K562 (cell line): ENCODE measurements around the gene KRTAP9-4. TPM values are rescaled to one million over a fixed set of nuclear protein-coding genes. Genes with fewer than 3 reads are reported as not detected.

ENCODE experiments used
- ATAC-seq: fragments of 200-7000 bp; cut with Tn5 transposase; 3 replicates; pipeline ENCODE4 v1.9.1; 2020; ENCODE audit warnings: moderate library complexity
- BruUV-seq: library from RNA; stranded (reverse); fragments of 400-500 nt; replicated peaks from 2 replicates; lab custom pipeline; 2021; lab: Mats Ljungman, UMichigan
- CTCF ChIA-PET: fragments of 300-600 bp; formaldehyde crosslinking; extraction: SDS; loops from one replicate; lab custom pipeline; 2021; ENCODE audit warnings: low intra/inter-chr PET ratio; lab: Yijun Ruan, JAX
- POLR2A ChIA-PET: fragments of 300-600, 350-650 bp; sonication (Branson Sonifier 250); formaldehyde crosslinking; extraction: SDS; loops from one replicate; lab custom pipeline; 2021; ENCODE audit warnings: antibody characterized with exemption, inconsistent platforms; lab: Yijun Ruan, JAX
- DNase-seq, 4 experiments: peaks; one replicate each; pipeline versions ENCODE4 v3.0.0 to v3.0.0-alpha.2; 2011 to 2018; ENCODE audit warnings: low spot score in 3 of 4, mixed read lengths in 3 of 4; ENCODE audit errors: extremely low read depth in 1 of 4
- FAIRE-seq: peaks from 2 replicates; lab custom pipeline; 2011; peaks lifted over from hg19 to GRCh38; lab: Jason Lieb, UNC
- H2AFZ ChIP-seq: 2 replicates; pipeline ENCODE4 v1.6.0; 2011; ENCODE audit warnings: low read depth, low read length, control low read depth, inconsistent platforms
- H3K27ac ChIP-seq: fragments of 200-600 bp; 3 replicates; pipeline ENCODE4 v1.8.0; 2011; ENCODE audit warnings: low read depth, mild to moderate bottlenecking, control low read depth, inconsistent platforms, low read length, moderate library complexity, mixed read lengths; ENCODE audit errors: extremely low read depth
- H3K27me3 ChIP-seq, 2 experiments: fragments of 300-600 bp in 1 of 2; 2 replicates in 1 of 2; 3 replicates in 1 of 2; pipeline versions ENCODE4 v1.6.0 to v1.8.0; 2011; ENCODE audit warnings: inconsistent platforms in 2 of 2, low read length in 2 of 2, mild to moderate bottlenecking in 1 of 2, mixed read lengths in 1 of 2, moderate library complexity in 1 of 2; ENCODE audit not compliant: control insufficient read depth in 2 of 2, insufficient read depth in 2 of 2
- H3K36me3 ChIP-seq: fragments of 300-600 bp; 3 replicates; pipeline ENCODE4 v1.8.0; 2011; ENCODE audit warnings: mild to moderate bottlenecking, low read length, inconsistent platforms; ENCODE audit not compliant: control insufficient read depth, insufficient read depth
- H3K4me1 ChIP-seq, 2 experiments: fragments of 200-600 bp in 1 of 2; replicated peaks in 1 of 2; 2 replicates in 1 of 2; 3 replicates in 1 of 2; pipeline versions ENCODE4 v1.5.1 to v1.8.0; 2011; ENCODE audit warnings: inconsistent platforms in 2 of 2, low read length in 2 of 2, mild to moderate bottlenecking in 1 of 2, mixed read lengths in 1 of 2, moderate library complexity in 1 of 2; ENCODE audit not compliant: control insufficient read depth in 2 of 2, insufficient read depth in 2 of 2
- H3K4me2 ChIP-seq: 2 replicates; pipeline ENCODE4 v1.6.1; 2011; ENCODE audit warnings: low read length, control low read depth, inconsistent platforms, mixed read lengths; ENCODE audit not compliant: insufficient read depth
- H3K4me3 ChIP-seq: fragments of 200-600 bp; sonication (generic), shearing (Covaris generic); 2 replicates; pipeline ENCODE4 v1.5.1; 2016; ENCODE audit warnings: control low read depth, inconsistent platforms
- H3K79me2 ChIP-seq: fragments of 200-600 bp; 3 replicates; pipeline ENCODE4 v1.8.0; 2011; ENCODE audit warnings: low read length, inconsistent platforms; ENCODE audit not compliant: control insufficient read depth, insufficient read depth
- H3K9ac ChIP-seq, 2 experiments: 2 replicates each; pipeline versions ENCODE4 v1.6.0 to v1.6.1; 2011; ENCODE audit warnings: low read depth in 2 of 2, low read length in 2 of 2, control low read depth in 1 of 2, inconsistent platforms in 1 of 2, mild to moderate bottlenecking in 1 of 2, mixed read lengths in 1 of 2; ENCODE audit not compliant: insufficient read depth in 1 of 2
- H3K9me1 ChIP-seq: one replicate; pipeline ENCODE4 v1.6.0; 2011; ENCODE audit warnings: inconsistent platforms, mild to moderate bottlenecking, low read length, moderate library complexity; ENCODE audit not compliant: control insufficient read depth, insufficient read depth
- H3K9me3 ChIP-seq: replicated peaks from 2 replicates; pipeline ENCODE4 v1.5.1; 2011; ENCODE audit warnings: low read depth, low read length, inconsistent platforms; ENCODE audit not compliant: control insufficient read depth, insufficient read depth
- H4K20me1 ChIP-seq: replicated peaks from 2 replicates; pipeline ENCODE4 v1.6.1; 2011; ENCODE audit warnings: low read length, inconsistent platforms, mixed read lengths; ENCODE audit not compliant: control insufficient read depth, insufficient read depth
- ARHGAP35 ChIP-seq: fragments of 450-650 bp; IDR thresholded peaks from 2 replicates; pipeline ENCODE4 v1.6.1; 2018; ENCODE audit not compliant: partially characterized antibody
- ATF4 ChIP-seq: fragments of 450-650 bp; formaldehyde crosslinking; IDR thresholded peaks from 2 replicates; pipeline ENCODE4 v1.4.0; 2022; ENCODE audit warnings: mild to moderate bottlenecking, moderate library complexity
- BRCA1 ChIP-seq, 2 experiments: fragments of 450-650 bp in 1 of 2; sonication (generic) in 1 of 2; formaldehyde crosslinking in 1 of 2; IDR thresholded peaks; 2 replicates each; pipeline versions ENCODE4 v1.5.0 to v1.6.1; 2017 to 2020; ENCODE audit warnings: mild to moderate bottlenecking in 1 of 2, missing genetic modification reagents in 1 of 2
- BRF2 ChIP-seq: IDR thresholded peaks from 3 replicates; pipeline ENCODE4 v1.6.1; 2011; ENCODE audit warnings: borderline replicate concordance, mild to moderate bottlenecking; ENCODE audit not compliant: insufficient read length, insufficient read depth
- CCAR2 ChIP-seq: fragments of 200-400 bp; formaldehyde crosslinking; IDR thresholded peaks from 2 replicates; pipeline ENCODE4 v1.6.1; 2017; ENCODE audit warnings: mild to moderate bottlenecking, low read depth, low read length
- E4F1 ChIP-seq: fragments of 250-450 bp; sonication (Bioruptor Pico); IDR thresholded peaks from 2 replicates; pipeline ENCODE4 v1.5.0; 2021; ENCODE audit warnings: mild to moderate bottlenecking, borderline replicate concordance
- GTF2A2 ChIP-seq: IDR thresholded peaks from 2 replicates; pipeline ENCODE4 v1.6.1; 2016; ENCODE audit warnings: mild to moderate bottlenecking, missing genetic modification characterization, missing compliant biosample characterization
- HCFC1 ChIP-seq: IDR thresholded peaks from 2 replicates; pipeline ENCODE4 v1.6.1; 2012; ENCODE audit warnings: low read depth, low read length, improper control_type of control experiment
- KDM4B ChIP-seq, 2 experiments: fragments of 450-650 bp in 1 of 2; sonication (generic) in 1 of 2; IDR thresholded peaks; 2 replicates each; pipeline ENCODE4 v1.6.1; 2016 to 2017; ENCODE audit warnings: borderline replicate concordance in 2 of 2, antibody characterized with exemption in 1 of 2, low read depth in 1 of 2, mild to moderate bottlenecking in 1 of 2
- MAFK ChIP-seq: IDR thresholded peaks from 2 replicates; pipeline ENCODE4 v1.6.1; 2011; ENCODE audit warnings: low read length, improper control_type of control experiment
- POU5F1 ChIP-seq: fragments of 150-350 bp; IDR thresholded peaks from 2 replicates; pipeline ENCODE4 v1.6.1; 2014; ENCODE audit warnings: borderline replicate concordance, low read length, low read depth, mild to moderate bottlenecking; ENCODE audit not compliant: partially characterized antibody
- PRMT5 ChIP-seq: sonication (generic); formaldehyde crosslinking; IDR thresholded peaks from 2 replicates; pipeline ENCODE4 v1.5.0; 2020; ENCODE audit warnings: missing genetic modification reagents
- SMARCC2 ChIP-seq: fragments of 450-650 bp; IDR thresholded peaks from 2 replicates; pipeline ENCODE4 v1.6.1; 2017; ENCODE audit warnings: antibody characterized with exemption, moderate library complexity, mild to moderate bottlenecking, low read depth
- SP1 ChIP-seq: sonication (generic); formaldehyde crosslinking; IDR thresholded peaks from 2 replicates; pipeline ENCODE4 v1.8.1; 2022; ENCODE audit warnings: mild to moderate bottlenecking, missing genetic modification reagents
- STAT5B ChIP-seq: fragments of 250-450 bp; sonication (Bioruptor Pico); IDR thresholded peaks from 2 replicates; pipeline ENCODE4 v1.8.0; 2021; ENCODE audit warnings: mild to moderate bottlenecking, inconsistent platforms
- WHSC1 ChIP-seq: IDR thresholded peaks from one replicate; pipeline ENCODE4 v1.6.1; 2012; ENCODE audit warnings: low read length, control low read depth, inconsistent platforms
- ZNF165 ChIP-seq: fragments of 250-450 bp; sonication (Bioruptor Pico); IDR thresholded peaks from 2 replicates; pipeline ENCODE4 v1.4.0; 2020; ENCODE audit warnings: borderline replicate concordance
- ZNF174 ChIP-seq: fragments of 250-450 bp; sonication (Bioruptor Pico); IDR thresholded peaks from 2 replicates; pipeline ENCODE4 v1.4.0; 2020; ENCODE audit warnings: mild to moderate bottlenecking
- ZNF551 ChIP-seq: fragments of 250-450 bp; sonication (Bioruptor Pico); IDR thresholded peaks from 2 replicates; pipeline ENCODE4 v1.5.0; 2021; ENCODE audit warnings: mild to moderate bottlenecking, moderate library complexity
- WGBS: fragments of 100-300 bp; shearing (Covaris generic); methylation state at CpG from one replicate; pipeline ENCODE4 v1.1.6; 2016; ENCODE audit warnings: low coverage, mixed read lengths; ENCODE audit not compliant: insufficient coverage; ENCODE audit errors: missing lambda C conversion rate; 5-methylcytosine and 5-hydroxymethylcytosine counted together
- in situ Hi-C: fragments of 300-500 bp; cut with MboI; formaldehyde crosslinking; loops from 4 replicates; pipeline ENCODE4 v1.15.0; 2018; ENCODE audit warnings: inconsistent platforms, mixed read lengths
- intact Hi-C: fragments of 100-400 bp; cut with micrococcal nuclease; formaldehyde crosslinking; loops from 2 replicates; pipeline ENCODE4 v1.14.2; 2022
- polyA plus RNA-seq, 8 experiments: library from polyadenylated mRNA; depleted of rRNA in 4 of 8; stranded (reverse) in 5 of 8; unstranded in 3 of 8; fragments of >200 nt; fragmentation: Nextera tagmentation in 2 of 8; fragmentation: Illumina TruSeq in 1 of 8; extraction: Ambion mirVana in 2 of 8; extraction: Trizol in 1 of 8; gene quantifications; 2 replicates each; pipeline versions ENCODE4 v1.2.1 to v1.2.3, GENCODE V29; 2011 to 2014; ENCODE audit warnings: inconsistent platforms in 1 of 8, missing spikeins in 1 of 8
- total RNA-seq, 7 experiments: library from RNA; depleted of rRNA in 6 of 7; stranded (reverse); fragments of >200 nt in 6 of 7; fragmentation: Illumina TruSeq in 2 of 7; extraction: Trizol in 2 of 7; gene quantifications; 2 replicates each; pipeline versions ENCODE4 v1.2.1 to v1.2.3, GENCODE V29; 2011 to 2021; ENCODE audit warnings: low replicate concordance in 1 of 7

The KRTAP9-4 gene
- total and polyA plus RNA-seq, 9 of the 15 experiments (the other 6 are each of a cell fraction or from before 2014, with no cell fraction given) = not detected

- Histone ChIP-seq H3K79me2 (no peaks in the 10 kb centered on the region), H3K4me1 (no peaks in the 10 kb centered on the region), H2AFZ (no peak overlapping the region), H3K9ac (no peak overlapping the region), H4K20me1 (no peaks in the 10 kb centered on the region), H3K4me2 (no peak overlapping the region), H3K4me3 (no peak overlapping the region), H3K27ac (no peak overlapping the region), H3K36me3 (no peaks in the 10 kb centered on the region), H3K9me3 (no peaks in the 10 kb centered on the region), H3K9me1 (no peaks in the 10 kb centered on the region), H3K27me3 (no peaks in the 10 kb centered on the region)
- DNase-seq (peak in 2 of 4 experiments; percentile 1), ATAC-seq (no peak), FAIRE-seq (no peak)
- POLR2A ChIA-PET = no interaction called here
- 0% methylated on average over 1 of the region's 2 CpGs for WGBS
- intact Hi-C loops (no loop called here), in situ Hi-C loops (no loop called here)
- TF ChIP-seq ZNF551 (CRISPR knock-in tag) (no peak), WHSC1 (no peak), ATF4 (no peak), HCFC1 (no peak), SP1 (CRISPR knock-in tag) (no peak), ARHGAP35 (no peak), KDM4B (IDR thresholded peaks at IDR 0.05; ENCODE audit: borderline replicate concordance in 2 of 2, low read depth in 1 of 2) (no peak), E4F1 (CRISPR knock-in tag) (no peak), ZNF174 (CRISPR knock-in tag) (no peak), POU5F1 (no peak), ZNF165 (CRISPR knock-in tag) (no peak), BRCA1 (IDR thresholded peaks at IDR 0.05) (no peak), BRCA1 (CRISPR knock-in tag; IDR thresholded peaks at IDR 0.05) (no peak), CCAR2 (no peak), PRMT5 (no peak), SMARCC2 (no peak), GTF2A2 (no peak), MAFK (no peak), BRF2 (no peak), STAT5B (CRISPR knock-in tag) (no peak)
- BruUV-seq = no TSS peak
- CTCF ChIA-PET = no interaction called here
Observed at GRCh38 chr17:41263212-41263611, 13.7 kb downstream of the KRTAP9-4 start.
